HepG2 (cell line): ENCODE results near the gene PMVK. TPM values are rescaled to one million over a fixed set of nuclear protein-coding genes. Genes with fewer than 3 reads are reported as not detected.

Experiments
- CBX5 ChIP-seq: sonication (generic); formaldehyde crosslinking; IDR thresholded peaks from 2 replicates; pipeline ENCODE4 v1.4.0; 2020; ENCODE audit warnings: missing genetic modification reagents, borderline replicate concordance
- CENPT ChIP-seq: sonication (generic); formaldehyde crosslinking; IDR thresholded peaks from 2 replicates; pipeline ENCODE4 v1.8.0; 2022; ENCODE audit warnings: low read depth, mild to moderate bottlenecking, moderate library complexity, missing genetic modification reagents
- FUBP1 ChIP-seq: sonication (generic); formaldehyde crosslinking; IDR thresholded peaks from 2 replicates; pipeline ENCODE4 v1.5.1; 2020; ENCODE audit warnings: missing genetic modification reagents, mild to moderate bottlenecking, borderline replicate concordance
- GATAD1 ChIP-seq: IDR thresholded peaks from 2 replicates; pipeline ENCODE4 v1.6.1; 2016; ENCODE audit warnings: missing genetic modification reagents, missing compliant biosample characterization
- HBP1 ChIP-seq: IDR thresholded peaks from 2 replicates; pipeline ENCODE4 v1.6.1; 2016; ENCODE audit warnings: low read depth, control low read depth
- KLF12 ChIP-seq: sonication (generic); formaldehyde crosslinking; IDR thresholded peaks from 2 replicates; pipeline ENCODE4 v1.4.0; 2020; ENCODE audit warnings: missing genetic modification reagents, borderline replicate concordance
- MYPOP ChIP-seq: sonication (generic); formaldehyde crosslinking; IDR thresholded peaks from 2 replicates; pipeline ENCODE4 v1.8.1; 2023; ENCODE audit warnings: mild to moderate bottlenecking, moderate library complexity, missing genetic modification reagents
- PBX2 ChIP-seq: IDR thresholded peaks from 2 replicates; pipeline ENCODE4 v1.6.1; 2016; ENCODE audit warnings: control low read depth
- REPIN1 ChIP-seq: sonication (generic); formaldehyde crosslinking; IDR thresholded peaks from 2 replicates; pipeline ENCODE4 v1.8.0; 2022; ENCODE audit warnings: missing genetic modification reagents, low read depth, mild to moderate bottlenecking, borderline replicate concordance
- SIN3B ChIP-seq: fragments of 150-350 bp; IDR thresholded peaks from 2 replicates; pipeline ENCODE4 v1.6.1; 2014; ENCODE audit warnings: low read length
- TFAP4 ChIP-seq: sonication (generic); IDR thresholded peaks from 2 replicates; pipeline ENCODE4 v1.6.1; 2016; ENCODE audit warnings: low read depth, borderline replicate concordance
- TRIM22 ChIP-seq: fragments of 450-650 bp; IDR thresholded peaks from 2 replicates; pipeline ENCODE4 v1.6.1; 2017
- ZFP37 ChIP-seq: sonication (generic); formaldehyde crosslinking; IDR thresholded peaks from 2 replicates; pipeline ENCODE4 v1.4.0; 2020; ENCODE audit warnings: missing genetic modification reagents, borderline replicate concordance
- ZNF343 ChIP-seq: sonication (generic); formaldehyde crosslinking; IDR thresholded peaks from 2 replicates; pipeline ENCODE4 v1.4.0; 2020; ENCODE audit warnings: mild to moderate bottlenecking, missing genetic modification reagents
- ZSCAN29 ChIP-seq: sonication (generic); formaldehyde crosslinking; conservative IDR thresholded peaks from 2 replicates; pipeline ENCODE4 v1.4.0; 2020; ENCODE audit warnings: mild to moderate bottlenecking, missing genetic modification reagents
- polyA plus RNA-seq, 8 experiments: library from polyadenylated mRNA; depleted of rRNA in 3 of 8; stranded (reverse) in 7 of 8; unstranded in 1 of 8; fragments of >200 nt; fragmentation: Illumina TruSeq in 4 of 8; extraction: Trizol in 4 of 8; gene quantifications; 2 replicates each; pipeline versions ENCODE4 v1.2.1 to v1.2.3, GENCODE V29; 2011 to 2016; ENCODE audit warnings: low read depth in 4 of 8, missing spikeins in 1 of 8, mixed read lengths in 1 of 8; ENCODE audit not compliant: insufficient read depth in 1 of 8
- total RNA-seq, 5 experiments: library from RNA; depleted of rRNA; stranded (reverse); fragments of >200 nt; fragmentation: Illumina TruSeq; extraction: Trizol; gene quantifications; 2 replicates each; pipeline ENCODE4 v1.2.3, GENCODE V29; 2016; ENCODE audit warnings: low read depth in 1 of 5

The PMVK gene
- total and polyA plus RNA-seq, 2 of the 13 experiments (the other 11 are each of a cell fraction or from before 2014, with no cell fraction given), result 3.9 to 12.6 TPM

GRCh38 chr1:154972517-154973343 is 36.2 kb upstream of the PMVK start (continued):
- TF ChIP-seq REPIN1 (no peak), GATAD1 (CRISPR knock-in tag) (peak; percentile 55; the same call in 1 of the 2 replicates), TFAP4 (peak; percentile 80; the same call in 1 of the 2 replicates), ZNF343 (CRISPR knock-in tag) (no peak), KLF12 (0 out of 2 replicates have a peak, but pooled peaks have one; percentile 25), CBX5 (peak; percentile 50; the same call in 1 of the 2 replicates), ZFP37 (CRISPR knock-in tag) (peak; percentile 66; the same call in 1 of the 2 replicates), MYPOP (peak; percentile 62; the same call in 1 of the 2 replicates), CENPT (CRISPR knock-in tag) (no peak), FUBP1 (no peak), PBX2 (CRISPR knock-in tag) (no peak), ZSCAN29 (CRISPR knock-in tag) (0 out of 2 replicates have a peak, but pooled peaks have one; percentile 24), TRIM22 (no peak), SIN3B (no peak), HBP1 (CRISPR knock-in tag) (peak; percentile 10; the same call in 1 of the 2 replicates)
